Adrenal gland (tissue), 12 donors: ENCODE results near the gene CALD1. TPM values are rescaled to one million over a fixed set of nuclear protein-coding genes. Genes with fewer than 3 reads are reported as not detected.
A peak's percentile ranks its signal among the peaks of the same experiment; 100 is the strongest.

ENCODE experiments used
- DNase-seq, 7 donors: peaks; one replicate each; pipeline ENCODE4 v3.0.0-alpha.2; 2019 to 2020
- H3K27ac ChIP-seq, 5 donors: fragments of 200-600 bp; sonication (generic) in 4 of 5; 1 replicate in 3 of 5; 2 replicates in 2 of 5; pipeline versions ENCODE4 v1.5.1 to v1.8.0; 2016 to 2020; ENCODE audit warnings: mild to moderate bottlenecking in 1 of 5
- H3K27me3 ChIP-seq: fragments of 200-600 bp; 2 replicates; pipeline ENCODE4 v1.8.0; 2021
- H3K36me3 ChIP-seq, 2 donors: fragments of 200-600 bp; replicated peaks in 1 of 2; 1 replicate in 1 of 2; 2 replicates in 1 of 2; pipeline versions ENCODE4 v1.5.1 to v1.8.0; 2018 to 2022
- H3K4me1 ChIP-seq, 2 donors: fragments of 200-600 bp; replicated peaks in 1 of 2; 1 replicate in 1 of 2; 2 replicates in 1 of 2; pipeline versions ENCODE4 v1.5.1 to v1.8.0; 2018 to 2021
- H3K4me3 ChIP-seq, 4 donors: fragments of 200-600 bp; sonication (generic) in 3 of 4; one replicate each; pipeline ENCODE4 v1.5.1; 2016 to 2018
- H3K9me3 ChIP-seq, 3 donors: fragments of 200-600 bp; sonication (generic) in 1 of 3; replicated peaks in 1 of 3; 1 replicate in 2 of 3; 2 replicates in 1 of 3; pipeline versions ENCODE4 v1.5.1 to v1.8.0; 2016 to 2021
- CTCF ChIP-seq, 6 experiments: fragments of 450-650 bp in 4 of 6; fragments of 200-600 bp in 2 of 6; sonication (generic) in 1 of 6; IDR thresholded peaks; 1 replicate in 5 of 6; 2 replicates in 1 of 6; pipeline versions ENCODE4 v1.5.1 to v1.8.0; 2016 to 2021; ENCODE audit warnings: antibody characterized with exemption in 6 of 6, mild to moderate bottlenecking in 2 of 6, moderate library complexity in 1 of 6
- POLR2A ChIP-seq, 2 donors: fragments of 450-650 bp; IDR thresholded peaks; one replicate each; pipeline ENCODE4 v1.6.1; 2017; ENCODE audit warnings: antibody characterized with exemption in 2 of 2, mild to moderate bottlenecking in 2 of 2, moderate library complexity in 1 of 2
- WGBS, 4 donors: extraction: QIAGEN DNeasy Blood & Tissue Kit in 2 of 4; methylation state at CpG; one replicate each; pipeline versions ENCODE4 v1.1.5 to v1.1.7; 2013 to 2017; 5-methylcytosine and 5-hydroxymethylcytosine counted together
- intact Hi-C, 2 donors: fragments of 100-400 bp; cut with DNase I; formaldehyde crosslinking; loops; one replicate each; pipeline versions ENCODE4 v1.14.1 to v1.15.0; 2022 to 2023
- polyA plus RNA-seq, 3 donors: library from polyadenylated mRNA; stranded (reverse); fragments of 200-250 nt in 2 of 3; fragments of 350-450 nt in 1 of 3; fragmentation: Illumina TruSeq in 1 of 3; extraction: RNeasy Lipid Tissue Mini Kit (QIAGEN cat#74804) in 1 of 3; gene quantifications; one replicate each; pipeline ENCODE4 v1.2.3, GENCODE V29; 2013 to 2014
- total RNA-seq, 9 donors: library from RNA; depleted of rRNA in 4 of 9; stranded (reverse); fragments of >200 nt in 4 of 9; fragments of 120-200 nt in 1 of 9; fragmentation: NEBNext Ultra II Directional in 1 of 9; extraction: Animal tissue kit (Norgen Biotek cat#: 25700) in 1 of 9; gene quantifications; one replicate each; pipeline versions ENCODE4 v1.1.0 to v1.2.4, GENCODE V29; 2013 to 2023
- donor health status: healthy with polysubstance abuse.
- donor health status: Bipolar disorder and iron deficiency.
- donor health status: DM: yes; HTN: yes; CAD: no.
- donor health status: DM: no; HTN: no; CAD: no.
- donor health status: DM: no; HTN: no; CAD: no.
- donor health status: DM: yes; HTN: yes; CAD: no.

The CALD1 gene
- total and polyA plus RNA-seq, 12 donors: 67.5 to 258 (median 199) TPM

DNA sequence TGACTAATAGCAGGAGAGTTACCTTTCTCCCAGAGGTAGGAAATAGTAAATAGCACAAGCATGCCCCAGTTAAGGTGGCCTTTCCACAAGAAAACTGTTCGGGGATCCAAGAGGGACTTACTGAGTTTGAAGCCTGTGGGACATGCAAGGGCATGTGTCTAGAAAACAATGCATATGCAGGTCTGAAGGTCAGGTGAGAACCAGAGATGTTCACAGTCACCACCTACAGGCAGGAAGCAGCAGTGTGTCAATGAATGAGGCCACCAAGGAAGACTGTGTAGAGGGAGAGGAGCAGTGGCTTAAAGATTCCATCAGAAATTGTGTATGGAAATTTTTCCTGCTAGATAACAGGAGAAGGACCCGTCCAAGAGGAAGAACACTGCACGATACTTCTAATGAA is 66.0 kb downstream of the CALD1 start:
- H3K9me3 ChIP-seq: no peaks in the 10 kb centered on the region
- no peak overlapping the region for H3K27ac ChIP-seq
- H3K4me3 ChIP-seq: no peak overlapping the region

DNA sequence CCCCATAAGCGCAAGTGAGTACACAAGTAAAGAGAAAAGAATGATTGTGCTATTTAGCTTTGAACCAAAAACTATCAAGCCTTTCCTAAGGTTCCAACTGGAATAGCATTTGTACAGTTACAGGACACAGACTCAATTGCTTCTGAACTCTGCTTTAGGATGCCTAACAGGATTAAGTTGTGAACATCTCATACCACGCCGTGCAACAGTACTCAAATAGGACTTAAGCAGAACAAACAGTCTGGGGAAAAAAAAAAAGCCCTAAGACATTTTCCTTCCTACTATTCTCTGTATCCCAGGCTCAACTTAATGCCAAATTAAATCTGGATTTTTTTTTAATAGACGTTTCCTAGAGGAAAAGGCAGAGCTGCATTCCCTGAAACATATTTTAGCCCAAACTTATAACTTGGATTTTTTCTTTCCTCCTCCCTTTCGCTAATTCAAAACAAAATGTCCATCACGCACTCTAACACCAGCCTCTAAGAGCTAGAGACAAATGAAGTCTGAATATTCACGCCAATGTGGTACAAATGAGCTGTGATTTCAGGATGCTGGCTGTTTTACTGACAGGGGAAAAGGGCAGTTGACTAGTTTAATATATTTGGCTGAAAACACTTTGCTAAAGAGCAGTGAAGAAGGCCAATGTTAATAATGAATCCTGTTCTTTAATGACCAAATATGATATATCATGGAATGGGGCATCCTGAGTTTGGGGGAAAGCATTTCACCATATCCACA is 68.6 kb downstream of the CALD1 start:
- H3K27ac ChIP-seq: no peak overlapping the region
- H3K9me3 ChIP-seq: no peaks in the 10 kb centered on the region
- H3K4me1 ChIP-seq: peaks cover 0 to 6% of the 10 kb centered on the region in 2 donors
- peaks cover 0 to 5% of the 10 kb centered on the region in 2 donors for H3K36me3 ChIP-seq
- WGBS, 4 donors: 69 to 76% (median 72%) methylated on average over 7 of the region's 7 CpGs
- TF ChIP-seq CTCF (IDR thresholded peaks at IDR 0.05): no peak
- H3K27me3 ChIP-seq: no peaks in the 10 kb centered on the region
- intact Hi-C loops: no loop called here
- no peak overlapping the region for H3K4me3 ChIP-seq
- DNase-seq: no peak

More for the DNA sequence above, 66.0 kb downstream of the CALD1 start:
- DNase-seq: no peak
- intact Hi-C loops: no loop called here
- 67 to 76% (median 73%) methylated on average over 3 of the region's 3 CpGs for WGBS, 4 donors
- TF ChIP-seq CTCF (IDR thresholded peaks at IDR 0.05): no peak
- TF ChIP-seq POLR2A (IDR thresholded peaks at IDR 0.05): no peak
- peaks cover 0 to 6% of the 10 kb centered on the region in 2 donors for H3K4me1 ChIP-seq
- peaks cover 0 to 4% of the 10 kb centered on the region in 2 donors for H3K36me3 ChIP-seq
- no peaks in the 10 kb centered on the region for H3K27me3 ChIP-seq

DNA sequence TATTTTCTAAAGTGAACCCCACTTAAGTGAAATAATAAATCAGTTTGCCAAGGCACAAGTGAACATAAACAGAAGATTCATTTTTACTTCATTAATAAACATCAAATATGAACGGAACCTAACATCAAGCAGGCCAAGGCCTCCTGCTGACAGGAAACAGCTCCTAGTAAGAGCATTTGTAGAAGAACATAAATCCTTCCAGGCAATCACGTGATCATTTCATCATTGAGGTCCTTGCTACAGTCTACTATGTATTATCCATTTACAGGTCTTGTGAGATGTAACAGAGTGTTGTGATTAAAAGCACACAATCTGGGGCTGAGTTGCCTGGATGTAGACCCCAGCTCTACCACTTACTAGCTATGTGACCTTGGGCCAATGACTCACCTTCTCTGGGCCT is 70.6 kb downstream of the CALD1 start:
- Histone ChIP-seq H3K9me3 (no peaks in the 10 kb centered on the region), H3K36me3 (peaks cover 0 to 5% of the 10 kb centered on the region in 2 donors), H3K27ac (peak overlapping the region in 1 of 5 donors; percentile 13), H3K4me1 (peaks cover 0 to 8% of the 10 kb centered on the region in 2 donors), H3K4me3 (no peak overlapping the region), H3K27me3 (no peaks in the 10 kb centered on the region)
- 11 to 21% (median 16%) methylated on average over 2 of the region's 2 CpGs for WGBS, 4 donors
- TF ChIP-seq POLR2A (IDR thresholded peaks at IDR 0.05): no peak
- no peak for TF ChIP-seq CTCF (IDR thresholded peaks at IDR 0.05)
- no peak for DNase-seq
- intact Hi-C loops: no loop called here

GRCh38 chr7:134851141-134851540 is 71.7 kb downstream of the CALD1 start:
- no peak for TF ChIP-seq POLR2A (IDR thresholded peaks at IDR 0.05)
- TF ChIP-seq CTCF (IDR thresholded peaks at IDR 0.05): no peak
- no peaks in the 10 kb centered on the region for H3K27me3 ChIP-seq
- H3K27ac ChIP-seq: no peak overlapping the region
- DNase-seq: no peak
- H3K9me3 ChIP-seq: no peaks in the 10 kb centered on the region
- intact Hi-C loops: no loop called here
- peaks cover 8 to 9% of the 10 kb centered on the region in 2 donors for H3K4me1 ChIP-seq
- peaks cover 0 to 5% of the 10 kb centered on the region in 2 donors for H3K36me3 ChIP-seq
- WGBS, 4 donors: 82 to 92% (median 85%) methylated on average over 3 of the region's 3 CpGs
- no peak overlapping the region for H3K4me3 ChIP-seq
